ENCODE results near the gene EEA1. TPM values are rescaled to one million over a fixed set of nuclear protein-coding genes. Genes with fewer than 3 reads are reported as not detected.

Gene EEA1
- total RNA-seq, 1 experiment from 2014 or later: 7.9 TPM

GRCh38 chr12:92915365-92915764 lies 13.7 kb downstream of the EEA1 start:
- H3K4me2 ChIP-seq (ENCODE audit: low read length): no peak overlapping the region
- CTCF ChIA-PET: no interaction called here
- peaks cover 38% of the 10 kb centered on the region for H3K79me2 ChIP-seq (ENCODE audit: low read length)
- TF ChIP-seq EZH2phosphoT487 (IDR thresholded peaks at IDR 0.05; ENCODE audit: borderline replicate concordance, low read length) (no peak), CTCF (conservative IDR thresholded peaks at IDR 0.05; ENCODE audit: low read depth, low read length) (no peak), EZH2 (IDR thresholded peaks at IDR 0.05; ENCODE audit: low read length, unreplicated experiment) (no peak)
- no TSS peak for BruUV-seq (replicated peaks)
- no peaks in the 10 kb centered on the region for H4K20me1 ChIP-seq (ENCODE audit: low read length)
- POLR2A ChIA-PET (ENCODE audit: unreplicated experiment): no interaction called here
- no peaks in the 10 kb centered on the region for H3K4me1 ChIP-seq (ENCODE audit: insufficient read depth, low read length)
- intact Hi-C loops (cut with micrococcal nuclease): no loop called here
- no peak overlapping the region for H3K4me3 ChIP-seq (ENCODE audit: low read length)
- H3K9me3 ChIP-seq (ENCODE audit: low read length): no peaks in the 10 kb centered on the region
- no peaks in the 10 kb centered on the region for H3K36me3 ChIP-seq (ENCODE audit: low read depth, low read length)
- H3K27ac ChIP-seq (ENCODE audit: low read length): no peak overlapping the region
- no peaks in the 10 kb centered on the region for H3K9me2 ChIP-seq (replicated peaks; ENCODE audit: low read length)
- DNase-seq (no peak), ATAC-seq (no peak)
- no peaks in the 10 kb centered on the region for H3F3A ChIP-seq (ENCODE audit: low read length, unreplicated experiment)
- H3K27me3 ChIP-seq (ENCODE audit: low read length): no peaks in the 10 kb centered on the region
- no peak overlapping the region for H2AFZ ChIP-seq (ENCODE audit: low read length)
- H3K9ac ChIP-seq (ENCODE audit: low read length): no peak overlapping the region

- H3K4me3 ChIP-seq (ENCODE audit: low read length): no peak overlapping the region
- no peak for ATAC-seq
- no peaks in the 10 kb centered on the region for H3K9me2 ChIP-seq (replicated peaks; ENCODE audit: low read length)
- TF ChIP-seq EZH2phosphoT487 (IDR thresholded peaks at IDR 0.05; ENCODE audit: borderline replicate concordance, low read length): no peak
- TF ChIP-seq CTCF (conservative IDR thresholded peaks at IDR 0.05; ENCODE audit: low read depth, low read length): no peak
- TF ChIP-seq EZH2 (IDR thresholded peaks at IDR 0.05; ENCODE audit: low read length, unreplicated experiment): no peak
- H3K9me3 ChIP-seq (ENCODE audit: low read length): no peaks in the 10 kb centered on the region
- H3F3A ChIP-seq (ENCODE audit: low read length, unreplicated experiment): no peaks in the 10 kb centered on the region
- H3K4me1 ChIP-seq (ENCODE audit: insufficient read depth, low read length): no peaks in the 10 kb centered on the region
- ChIA-PET CTCF (no interaction called here), POLR2A (ENCODE audit: unreplicated experiment) (no interaction called here)
- H3K79me2 ChIP-seq (ENCODE audit: low read length): peaks cover 46% of the 10 kb centered on the region
- no peaks in the 10 kb centered on the region; the same call in 1 of the 2 replicates for H3K36me3 ChIP-seq (ENCODE audit: low read depth, low read length)
- no peaks in the 10 kb centered on the region for H4K20me1 ChIP-seq (ENCODE audit: low read length)
- no TSS peak for BruUV-seq (replicated peaks)
- no peak overlapping the region for H3K4me2 ChIP-seq (ENCODE audit: low read length)
- H3K27ac ChIP-seq (ENCODE audit: low read length): no peak overlapping the region
- no peaks in the 10 kb centered on the region for H3K27me3 ChIP-seq (ENCODE audit: low read length)
- H2AFZ ChIP-seq (ENCODE audit: low read length): no peak overlapping the region
- no peak overlapping the region for H3K9ac ChIP-seq (ENCODE audit: low read length)
- intact Hi-C loops (cut with micrococcal nuclease): no loop called here
- no peak for DNase-seq
These were observed 14.9 kb downstream of the EEA1 start for GRCh38 chr12:92914170-92914569.

GRCh38 chr12:92912672-92913071 lies 16.4 kb downstream of the EEA1 start:
- no peaks in the 10 kb centered on the region for H3K27me3 ChIP-seq (ENCODE audit: low read length)
- no peaks in the 10 kb centered on the region for H3K4me1 ChIP-seq (ENCODE audit: insufficient read depth, low read length)
- no TSS peak for BruUV-seq (replicated peaks)
- ChIA-PET CTCF (no interaction called here), POLR2A (ENCODE audit: unreplicated experiment) (no interaction called here)
- ATAC-seq (no peak), DNase-seq (no peak)
- no peak overlapping the region for H2AFZ ChIP-seq (ENCODE audit: low read length)
- no peak overlapping the region for H3K4me3 ChIP-seq (ENCODE audit: low read length)
- TF ChIP-seq EZH2 (IDR thresholded peaks at IDR 0.05; ENCODE audit: low read length, unreplicated experiment) (no peak), CTCF (conservative IDR thresholded peaks at IDR 0.05; ENCODE audit: low read depth, low read length) (no peak), EZH2phosphoT487 (IDR thresholded peaks at IDR 0.05; ENCODE audit: borderline replicate concordance, low read length) (no peak)
- no peaks in the 10 kb centered on the region for H3K9me2 ChIP-seq (replicated peaks; ENCODE audit: low read length)
- H3K9me3 ChIP-seq (ENCODE audit: low read length): no peaks in the 10 kb centered on the region
- no peak overlapping the region for H3K27ac ChIP-seq (ENCODE audit: low read length)
- H3F3A ChIP-seq (ENCODE audit: low read length, unreplicated experiment): no peaks in the 10 kb centered on the region
- no peak overlapping the region for H3K9ac ChIP-seq (ENCODE audit: low read length)
- intact Hi-C loops (cut with micrococcal nuclease): no loop called here
- peaks cover 59% of the 10 kb centered on the region for H3K79me2 ChIP-seq (ENCODE audit: low read length)
- H3K4me2 ChIP-seq (ENCODE audit: low read length): no peak overlapping the region
- H4K20me1 ChIP-seq (ENCODE audit: low read length): no peaks in the 10 kb centered on the region
- no peaks in the 10 kb centered on the region; the same call in 1 of the 2 replicates for H3K36me3 ChIP-seq (ENCODE audit: low read depth, low read length)

Data from PC-3 (cell line).